NCI-H345 treated with DMSO at 0.1 percent for 48 hours (cell line): ENCODE data around the gene HAGH.
"Not testable (repeated sequence)": the region's sequence is repeated elsewhere in the genome, so short reads cannot be mapped to it uniquely, and the experiment has no call there.

Source experiments
- DNase-seq: peaks from one replicate; lab custom pipeline; 2025; ENCODE audit not compliant: unreplicated experiment; lab: John Stamatoyannopoulos, UW

HAGH gene

DNA sequence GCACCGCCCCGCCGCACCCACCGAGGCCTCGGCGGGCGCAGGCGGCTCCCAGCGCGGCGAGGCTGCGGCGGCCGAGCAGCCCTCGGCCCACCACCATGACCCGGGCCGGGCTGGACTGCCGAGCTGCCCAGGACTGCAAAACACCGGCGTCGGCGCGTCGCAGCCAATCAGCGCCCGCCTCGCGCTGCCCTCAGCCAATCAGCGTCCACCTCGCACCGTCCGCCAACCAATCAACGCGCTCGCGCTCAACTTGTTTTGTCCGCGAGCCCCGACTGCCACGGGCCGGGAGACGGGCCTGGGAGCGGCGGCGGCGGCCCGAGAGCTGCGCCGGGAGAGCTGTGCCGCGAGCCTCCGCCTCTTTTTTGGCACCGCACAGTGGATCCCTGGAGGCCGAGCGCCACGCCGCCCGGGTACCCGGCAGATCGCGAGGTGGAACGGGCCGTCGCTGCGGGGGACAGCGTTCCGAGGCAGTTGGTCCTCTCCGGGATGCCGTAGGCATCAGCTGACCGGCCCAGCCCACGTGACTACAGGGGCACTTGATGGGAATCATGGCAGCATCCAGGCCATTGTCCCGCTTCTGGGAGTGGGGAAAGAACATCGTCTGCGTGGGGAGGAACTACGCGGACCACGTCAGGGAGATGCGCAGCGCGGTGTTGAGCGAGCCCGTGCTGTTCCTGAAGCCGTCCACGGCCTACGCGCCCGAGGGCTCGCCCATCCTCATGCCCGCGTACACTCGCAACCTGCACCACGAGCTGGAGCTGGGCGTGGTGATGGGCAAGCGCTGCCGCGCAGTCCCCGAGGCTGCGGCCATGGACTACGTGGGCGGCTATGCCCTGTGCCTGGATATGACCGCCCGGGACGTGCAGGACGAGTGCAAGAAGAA, at the start of gene HAGH, which contains the start of gene FAHD1:
Gene HAGH (minus strand): TSS at position 135 of the 883 bp plus-strand sequence. CDS start 38 bp downstream, at position 97.
Gene FAHD1 (plus strand): TSS at position 516 of the 883 bp plus-strand sequence. CDS start 33 bp downstream, at position 549.
- peak; percentile 81 for DNase-seq

DNA sequence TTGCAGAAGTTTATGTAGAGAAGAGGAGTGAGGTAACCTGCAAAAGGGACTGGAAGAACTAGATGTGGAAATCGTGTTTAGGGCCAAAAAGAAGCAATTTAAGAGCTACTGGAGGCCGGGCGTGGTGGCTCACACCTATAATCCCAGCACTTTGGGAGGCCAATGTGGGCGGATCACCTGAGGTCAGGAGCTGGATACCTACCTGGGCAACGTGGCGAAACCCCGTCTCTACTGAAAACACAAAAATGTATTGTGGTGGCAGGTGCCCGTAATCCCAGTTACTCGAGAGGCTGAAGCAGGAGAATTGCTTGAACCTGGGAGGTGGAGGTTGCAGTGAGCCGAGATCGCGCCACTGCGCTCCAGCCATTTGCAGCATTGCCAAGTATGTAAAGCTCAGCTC, 49.4 kb upstream of the HAGH start:
- DNase-seq = not testable (repeated sequence)

- no peak for DNase-seq
These were observed 48.2 kb upstream of the HAGH start for GRCh38 chr16:1874854-1875253.

DNA sequence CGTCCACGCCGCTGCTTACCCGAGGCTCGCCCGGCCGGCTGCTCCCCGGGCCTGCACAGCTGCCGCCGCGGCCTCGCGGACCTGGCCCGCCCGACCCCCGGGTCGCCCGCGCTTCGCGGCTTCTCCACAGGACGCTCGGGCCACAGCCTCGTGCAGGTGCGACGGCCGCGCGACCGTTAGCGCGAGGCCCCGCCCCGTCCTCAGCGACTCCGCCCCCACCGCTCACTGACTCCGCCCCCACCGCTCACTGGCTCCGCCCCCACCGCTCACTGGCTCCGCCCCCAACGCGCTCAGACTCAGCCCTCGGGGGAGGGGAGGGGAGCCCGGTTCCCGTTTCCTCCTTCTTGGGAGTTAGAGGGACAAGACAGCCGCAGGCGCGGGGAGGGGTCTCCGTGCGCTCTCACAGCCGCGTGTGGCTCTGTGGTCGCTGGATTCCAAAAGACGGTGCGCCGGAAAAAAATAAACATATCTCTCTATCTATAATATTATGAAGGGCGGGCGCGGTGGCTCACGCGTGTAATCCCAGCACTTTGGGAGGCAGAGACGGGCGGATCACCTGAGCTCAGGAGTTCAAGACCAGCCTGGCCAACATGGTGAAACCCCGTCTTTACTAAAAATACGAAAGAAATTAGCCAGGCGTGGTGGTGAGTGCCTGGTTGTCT, 45.5 kb upstream of the HAGH start, which contains the start of gene MEIOB:
Gene MEIOB (minus strand): TSS at position 191 of the 662 bp plus-strand sequence. CDS start 3,989 bp downstream, outside the sequence.
- DNase-seq = no peak

GRCh38 chr16:1870365-1871082, 43.9 kb upstream of the HAGH start:
- DNase-seq = peak; percentile 76

DNA sequence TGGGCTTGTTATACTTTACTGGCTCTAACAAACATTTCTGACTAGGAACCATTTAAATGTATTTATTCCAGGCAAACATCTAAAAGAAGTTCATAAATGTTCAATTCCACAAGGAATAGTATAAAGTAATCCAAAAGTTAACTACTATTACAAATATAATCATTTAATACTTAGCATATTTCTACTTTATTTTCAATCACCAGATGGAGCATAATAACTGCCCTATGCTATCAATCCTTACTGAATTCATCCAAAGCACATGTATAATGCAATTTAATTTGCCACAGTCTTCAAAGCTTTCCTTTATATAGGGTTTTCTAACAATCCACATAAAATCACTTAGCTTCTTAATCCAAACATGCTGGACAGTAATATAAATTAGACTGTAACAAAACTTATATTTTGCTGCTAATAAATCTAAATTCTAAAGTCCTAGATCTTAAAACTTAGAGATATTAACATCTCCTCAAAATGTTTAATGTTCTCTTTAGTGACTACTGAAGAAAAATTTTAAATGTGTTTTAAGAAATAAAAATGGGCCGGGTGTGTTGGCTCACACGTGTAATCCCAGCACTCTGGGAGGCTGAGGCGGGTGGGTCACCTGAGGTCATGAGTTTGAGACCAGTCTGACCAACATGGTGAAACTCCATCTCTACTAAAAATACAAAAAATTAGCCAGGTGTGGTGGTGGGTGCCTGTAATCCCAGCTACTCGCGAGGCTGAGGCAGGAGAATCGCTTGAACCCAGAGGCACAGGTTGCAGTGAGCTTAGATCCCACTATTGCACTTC, 39.5 kb upstream of the HAGH start:
- no peak for DNase-seq

DNA sequence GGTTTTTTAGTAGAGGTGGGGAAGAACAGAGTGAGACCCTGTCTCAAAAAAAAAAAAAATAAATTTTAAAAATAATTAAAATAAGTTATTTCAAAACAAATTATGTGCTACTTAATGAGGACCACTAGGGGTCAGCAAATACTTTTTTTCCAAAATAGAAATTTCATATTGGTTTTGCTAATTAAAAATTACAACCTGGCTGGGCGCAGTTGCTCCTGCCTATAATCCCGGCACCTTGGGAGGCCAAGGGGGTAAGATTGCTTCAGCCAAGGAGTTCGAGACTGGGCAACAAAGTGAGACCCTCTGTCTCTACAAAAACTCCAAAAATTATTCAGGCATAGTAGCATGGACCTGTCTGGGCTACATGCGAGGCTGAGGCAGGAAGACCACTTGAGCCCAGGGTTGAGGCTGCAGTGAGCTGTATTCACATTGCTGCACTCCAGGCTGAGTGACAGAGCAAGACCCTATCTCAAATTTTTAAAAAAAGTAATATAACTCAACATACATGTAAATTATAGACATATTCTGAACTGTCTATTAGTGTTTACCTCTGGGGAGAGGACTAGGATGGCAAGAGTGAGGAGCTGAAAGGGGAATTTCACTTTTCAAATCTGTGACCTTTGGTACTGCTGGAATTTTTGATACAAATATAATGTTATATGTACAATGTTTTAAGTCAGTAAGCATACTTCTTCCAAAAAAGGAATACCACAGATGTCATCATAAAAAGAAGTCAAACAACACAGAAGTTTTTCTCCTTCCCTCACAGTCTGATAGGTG, 37.2 kb upstream of the HAGH start:
- peak; percentile 41 for DNase-seq

- no peak for DNase-seq
These were observed 35.8 kb upstream of the HAGH start for GRCh38 chr16:1862394-1862793.

- DNase-seq = no peak
These were observed 35.1 kb upstream of the HAGH start for GRCh38 chr16:1861730-1862129.

DNA sequence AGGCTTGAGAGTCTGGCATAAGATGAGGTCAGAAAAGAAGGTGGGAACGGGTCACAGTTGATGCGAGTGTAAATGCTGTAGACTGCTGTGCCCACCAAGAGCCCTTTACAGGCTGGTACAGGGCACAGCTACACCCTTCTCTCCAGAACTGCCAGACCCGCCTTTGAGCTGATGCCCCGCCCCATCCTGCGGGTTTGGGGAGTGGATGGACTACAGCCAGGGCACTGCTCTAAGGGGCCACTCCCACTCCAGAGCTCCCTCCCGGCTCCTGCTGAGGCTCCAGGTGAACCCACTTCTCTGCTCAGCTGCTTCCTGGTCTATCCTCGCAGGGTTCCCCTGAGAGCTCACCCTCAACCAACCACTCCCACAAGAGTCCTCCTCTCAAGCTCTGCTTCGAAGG, 33.0 kb upstream of the HAGH start:
- no peak for DNase-seq

DNA sequence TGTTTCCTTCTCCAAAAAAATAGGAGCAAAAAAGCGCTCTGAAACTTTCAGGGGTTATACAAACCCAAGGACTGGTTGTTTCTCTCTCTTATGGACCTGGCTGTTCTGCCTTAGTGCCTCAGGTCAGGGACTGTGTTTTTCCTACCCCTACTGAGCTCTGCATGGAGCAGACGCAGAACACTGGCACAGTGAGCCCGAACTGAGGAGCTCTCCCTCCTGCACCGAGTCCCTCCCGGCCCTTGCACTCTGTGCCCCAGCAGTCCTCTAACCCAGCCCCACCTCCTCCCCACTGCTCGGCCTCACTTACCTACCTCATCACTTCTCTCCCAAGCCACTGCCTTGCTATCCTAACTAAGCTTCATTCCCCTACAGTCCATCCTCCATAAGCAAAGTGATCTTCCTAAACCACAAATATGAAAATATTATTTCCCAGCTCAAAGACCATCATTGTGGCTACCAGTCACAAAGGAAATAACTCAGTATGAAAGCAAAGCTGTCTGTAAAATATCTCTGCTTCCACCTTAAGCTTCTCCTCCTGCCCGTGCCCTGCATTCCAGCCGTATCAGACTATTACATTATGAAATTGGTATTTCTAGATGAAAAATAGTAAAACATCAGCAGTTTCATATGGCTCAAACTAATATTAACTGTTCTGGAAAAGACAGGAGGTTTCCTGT, 31.7 kb upstream of the HAGH start:
- DNase-seq = no peak

GRCh38 chr16:1857433-1858097, 30.9 kb upstream of the HAGH start:
- no peak for DNase-seq

DNA sequence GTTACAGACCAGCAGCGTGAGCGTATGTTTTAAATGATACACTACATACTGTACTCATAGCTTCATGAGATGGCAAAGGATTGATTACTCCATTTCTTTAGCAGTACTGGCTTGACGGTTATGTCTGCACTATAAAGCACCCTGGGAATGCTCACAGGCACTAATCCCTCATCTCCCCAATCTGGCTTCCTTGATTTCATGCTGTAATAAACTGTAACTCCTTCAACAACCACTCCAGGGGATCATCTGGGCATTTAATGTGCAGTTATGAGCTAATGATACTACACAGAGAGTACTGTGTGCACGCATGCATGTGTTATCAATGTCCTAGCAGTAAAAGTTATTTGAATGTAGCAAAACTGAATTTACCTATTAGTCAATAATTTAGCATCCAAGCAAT, 25.2 kb upstream of the HAGH start:
- no peak for DNase-seq

- DNase-seq = no peak
These were observed 24.4 kb upstream of the HAGH start for GRCh38 chr16:1850981-1851380.

GRCh38 chr16:1846416-1846815, 19.8 kb upstream of the HAGH start:
- DNase-seq = no peak

DNA sequence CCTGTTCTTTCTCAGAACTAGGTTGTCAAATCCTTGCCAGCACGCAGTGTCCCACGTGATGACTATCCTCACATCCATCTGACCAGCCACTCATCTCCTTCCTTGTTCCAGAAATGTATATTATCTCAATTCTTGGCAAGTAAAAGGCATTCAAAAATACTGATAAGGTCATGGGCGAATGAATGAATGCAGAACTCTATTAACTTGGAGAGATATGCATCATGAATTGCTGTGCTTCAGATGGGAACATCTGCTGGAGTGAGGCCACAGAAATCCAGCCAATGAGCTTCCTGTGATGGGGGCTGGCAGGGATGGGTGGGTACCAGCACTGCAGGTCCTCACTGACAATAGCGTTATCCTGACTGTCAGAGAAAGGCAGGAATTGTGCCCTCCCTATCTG, 19.4 kb upstream of the HAGH start:
- no peak for DNase-seq

- no peak for DNase-seq
These were observed 12.9 kb upstream of the HAGH start for GRCh38 chr16:1839554-1839953.

- no peak for DNase-seq
These were observed 7.5 kb upstream of the HAGH start for GRCh38 chr16:1834096-1834495.
